CD4-positive, alpha-beta T cell treated with Interleukin-15 for 4 hours (primary cell): Measurements from ENCODE around the gene ZNF182.
"Not testable (repeated sequence)": the region's sequence is repeated elsewhere in the genome, so short reads cannot be mapped to it uniquely, and the experiment has no call there.

Experiments
- DNase-seq: peaks from one replicate; pipeline ENCODE4 v3.0.0-alpha.2; 2020; ENCODE audit warnings: low spot score

The ZNF182 gene

GRCh38 chrX:48003758-48004457 lies at the start of gene ZNF182:
Gene ZNF182, minus strand, starts transcription at chrX:48003989. Its CDS starts 1,380 bp downstream, at chrX:48002609.
- peak; percentile 92 for DNase-seq

GRCh38 chrX:48046846-48047245 lies 43.1 kb upstream of the ZNF182 start:
- DNase-seq = no peak

- DNase-seq = no peak
Measured at GRCh38 chrX:48045410-48046311, 41.9 kb upstream of the ZNF182 start.

- no peak for DNase-seq
Measured at GRCh38 chrX:48043056-48043455, 39.3 kb upstream of the ZNF182 start.

GRCh38 chrX:48035891-48036290 lies 32.1 kb upstream of the ZNF182 start:
- no peak for DNase-seq

GRCh38 chrX:48030641-48031173 lies 26.9 kb upstream of the ZNF182 start:
- DNase-seq = not testable (repeated sequence)

GRCh38 chrX:48030237-48030636 lies 26.4 kb upstream of the ZNF182 start:
- DNase-seq = no peak

GRCh38 chrX:48028091-48028490 lies 24.3 kb upstream of the ZNF182 start:
- no peak for DNase-seq

GRCh38 chrX:48027545-48027944 lies 23.8 kb upstream of the ZNF182 start:
- DNase-seq = not testable (repeated sequence)

- DNase-seq = peak; percentile 58
Measured at GRCh38 chrX:48025561-48025960, 21.8 kb upstream of the ZNF182 start.

- DNase-seq = no peak
Measured at GRCh38 chrX:48022738-48023137, 18.9 kb upstream of the ZNF182 start.

GRCh38 chrX:48022100-48022499 lies 18.3 kb upstream of the ZNF182 start:
- DNase-seq = no peak

GRCh38 chrX:48021026-48021900 lies 17.5 kb upstream of the ZNF182 start:
- DNase-seq = peak; percentile 75

- peak; percentile 17 for DNase-seq
Measured at GRCh38 chrX:48020472-48020871, 16.7 kb upstream of the ZNF182 start.

- DNase-seq = not testable (repeated sequence)
Measured at GRCh38 chrX:48019892-48020291, 16.1 kb upstream of the ZNF182 start.

- DNase-seq = not testable (repeated sequence)
Measured at GRCh38 chrX:48016583-48017310, 13.0 kb upstream of the ZNF182 start.

GRCh38 chrX:48009445-48009960 lies 5.7 kb upstream of the ZNF182 start:
- DNase-seq = not testable (repeated sequence)

GRCh38 chrX:48006688-48007087 lies 2.9 kb upstream of the ZNF182 start, which contains the start of gene SPACA5:
Gene SPACA5, plus strand, starts transcription at chrX:48006988. Its CDS starts 815 bp downstream, at chrX:48007803.
- not testable (repeated sequence) for DNase-seq

- no peak for DNase-seq
Measured at GRCh38 chrX:48003367-48003757, 427 bp downstream of the ZNF182 start.

GRCh38 chrX:48002929-48003328 lies 860 bp downstream of the ZNF182 start:
- no peak for DNase-seq

- no peak for DNase-seq
Measured at GRCh38 chrX:48002319-48002718, 1.5 kb downstream of the ZNF182 start.
